Liver (tissue), 3 donors: ENCODE measurements around the gene DLK1.

Experiments used
- EGR1 ChIP-seq, 2 donors: IDR thresholded peaks; 2 replicates each; pipeline ENCODE4 v1.6.1; 2016 to 2018; ENCODE audit warnings: antibody characterized with exemption in 2 of 2, low read depth in 2 of 2
- FOXA1 ChIP-seq: IDR thresholded peaks from 2 replicates; pipeline ENCODE4 v1.6.1; 2016; ENCODE audit warnings: antibody characterized with exemption
- GABPA ChIP-seq, 2 donors: IDR thresholded peaks in 1 of 2; conservative IDR thresholded peaks in 1 of 2; 2 replicates each; pipeline ENCODE4 v1.6.1; 2016; ENCODE audit warnings: antibody characterized with exemption in 2 of 2, mild to moderate bottlenecking in 1 of 2, moderate library complexity in 1 of 2
- RAD21 ChIP-seq, 2 donors: IDR thresholded peaks; 2 replicates each; pipeline ENCODE4 v1.6.1; 2016; ENCODE audit warnings: antibody characterized with exemption in 2 of 2, mild to moderate bottlenecking in 2 of 2
- YY1 ChIP-seq: IDR thresholded peaks from 2 replicates; pipeline ENCODE4 v1.6.1; 2016; ENCODE audit warnings: antibody characterized with exemption, mild to moderate bottlenecking
- TF ChIP-seq, protein P1 (sequence below): fragments of 150-350 bp; IDR thresholded peaks from 2 replicates; pipeline ENCODE4 v1.5.1; 2017; ENCODE audit warnings: improper control_type of control experiment, low read depth, low read length; ENCODE audit not compliant: missing input control
- TF ChIP-seq, protein P2 (sequence below): IDR thresholded peaks from 2 replicates; pipeline ENCODE4 v1.6.1; 2016; ENCODE audit warnings: antibody characterized with exemption
- TF ChIP-seq, protein P3 (sequence below): IDR thresholded peaks from 2 replicates; pipeline ENCODE4 v1.6.1; 2016; ENCODE audit warnings: antibody characterized with exemption
- donor health status: healthy.
- donor health status: healthy.

DNA sequence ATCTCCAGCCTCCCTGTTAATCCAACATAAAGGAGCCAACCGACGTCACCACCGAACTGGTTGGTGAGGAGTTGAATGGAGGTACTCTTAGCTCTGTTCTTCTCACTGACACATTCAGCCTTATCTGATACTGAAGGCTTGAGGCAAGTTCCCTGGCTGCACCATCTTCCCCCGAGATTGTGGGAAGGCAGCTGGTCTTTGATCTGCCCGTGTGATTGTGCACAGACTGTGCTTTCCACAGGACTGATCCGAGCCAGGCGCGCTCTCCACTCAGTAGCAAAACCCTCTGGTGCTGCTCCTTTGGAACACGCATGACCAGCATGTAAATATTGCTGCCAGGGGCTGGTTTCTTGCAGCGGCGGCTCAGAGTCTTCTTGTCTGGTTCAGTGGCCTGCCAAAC, 30.1 kb upstream of the DLK1 start:
- TF ChIP-seq, protein P1, sequence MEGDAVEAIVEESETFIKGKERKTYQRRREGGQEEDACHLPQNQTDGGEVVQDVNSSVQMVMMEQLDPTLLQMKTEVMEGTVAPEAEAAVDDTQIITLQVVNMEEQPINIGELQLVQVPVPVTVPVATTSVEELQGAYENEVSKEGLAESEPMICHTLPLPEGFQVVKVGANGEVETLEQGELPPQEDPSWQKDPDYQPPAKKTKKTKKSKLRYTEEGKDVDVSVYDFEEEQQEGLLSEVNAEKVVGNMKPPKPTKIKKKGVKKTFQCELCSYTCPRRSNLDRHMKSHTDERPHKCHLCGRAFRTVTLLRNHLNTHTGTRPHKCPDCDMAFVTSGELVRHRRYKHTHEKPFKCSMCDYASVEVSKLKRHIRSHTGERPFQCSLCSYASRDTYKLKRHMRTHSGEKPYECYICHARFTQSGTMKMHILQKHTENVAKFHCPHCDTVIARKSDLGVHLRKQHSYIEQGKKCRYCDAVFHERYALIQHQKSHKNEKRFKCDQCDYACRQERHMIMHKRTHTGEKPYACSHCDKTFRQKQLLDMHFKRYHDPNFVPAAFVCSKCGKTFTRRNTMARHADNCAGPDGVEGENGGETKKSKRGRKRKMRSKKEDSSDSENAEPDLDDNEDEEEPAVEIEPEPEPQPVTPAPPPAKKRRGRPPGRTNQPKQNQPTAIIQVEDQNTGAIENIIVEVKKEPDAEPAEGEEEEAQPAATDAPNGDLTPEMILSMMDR = no peak
- TF ChIP-seq, protein P2, sequence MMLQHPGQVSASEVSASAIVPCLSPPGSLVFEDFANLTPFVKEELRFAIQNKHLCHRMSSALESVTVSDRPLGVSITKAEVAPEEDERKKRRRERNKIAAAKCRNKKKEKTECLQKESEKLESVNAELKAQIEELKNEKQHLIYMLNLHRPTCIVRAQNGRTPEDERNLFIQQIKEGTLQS = no peak
- TF ChIP-seq GABPA (IDR thresholded peaks at IDR 0.05 in 1 of 2, conservative IDR thresholded peaks at IDR 0.05 in 1 of 2) = no peak
- no peak for TF ChIP-seq RAD21 (IDR thresholded peaks at IDR 0.05)
- TF ChIP-seq, protein P3, sequence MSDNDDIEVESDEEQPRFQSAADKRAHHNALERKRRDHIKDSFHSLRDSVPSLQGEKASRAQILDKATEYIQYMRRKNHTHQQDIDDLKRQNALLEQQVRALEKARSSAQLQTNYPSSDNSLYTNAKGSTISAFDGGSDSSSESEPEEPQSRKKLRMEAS = no peak
- TF ChIP-seq FOXA1 = no peak
- no peak for TF ChIP-seq EGR1 (IDR thresholded peaks at IDR 0.05; ENCODE audit: low read depth in 2 of 2)
- TF ChIP-seq YY1 = no peak
